ENCODE measurements around the gene IGSF9.

DNA sequence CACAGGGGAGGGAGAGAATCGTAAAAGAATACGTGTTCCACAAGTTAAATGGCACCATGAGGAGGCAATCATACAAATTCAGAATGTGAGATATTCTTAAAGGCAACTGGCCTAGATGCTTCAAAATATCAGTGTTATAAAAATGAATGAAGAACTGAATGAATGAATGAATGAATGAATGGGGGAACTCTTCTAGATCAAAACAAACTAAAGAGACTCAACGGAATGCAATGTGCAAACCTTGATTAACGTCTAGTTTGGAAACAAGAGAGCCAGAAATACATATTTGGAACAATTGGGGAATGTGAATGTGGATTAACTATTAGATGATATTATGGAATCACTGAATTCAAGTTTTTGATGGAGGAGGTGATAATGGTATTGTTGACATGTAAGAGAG, 62.3 kb downstream of the IGSF9 start:
- TF ChIP-seq POLR2AphosphoS5 (IDR thresholded peaks at IDR 0.05) (no peak), POLR2A (IDR thresholded peaks at IDR 0.05) (no peak)

Data from stomach (tissue), 4 donors.